NT2/D1 (cell line): ENCODE results near the gene LSM14A.

Experiments
- SUZ12 ChIP-seq: IDR thresholded peaks from 2 replicates; pipeline ENCODE4 v1.6.1; 2011; ENCODE audit not compliant: insufficient read length, insufficient read depth; ENCODE audit errors: extremely low read depth
- YY1 ChIP-seq: IDR thresholded peaks from 2 replicates; pipeline ENCODE4 v1.6.1; 2011; ENCODE audit not compliant: insufficient read length, insufficient read depth

DNA sequence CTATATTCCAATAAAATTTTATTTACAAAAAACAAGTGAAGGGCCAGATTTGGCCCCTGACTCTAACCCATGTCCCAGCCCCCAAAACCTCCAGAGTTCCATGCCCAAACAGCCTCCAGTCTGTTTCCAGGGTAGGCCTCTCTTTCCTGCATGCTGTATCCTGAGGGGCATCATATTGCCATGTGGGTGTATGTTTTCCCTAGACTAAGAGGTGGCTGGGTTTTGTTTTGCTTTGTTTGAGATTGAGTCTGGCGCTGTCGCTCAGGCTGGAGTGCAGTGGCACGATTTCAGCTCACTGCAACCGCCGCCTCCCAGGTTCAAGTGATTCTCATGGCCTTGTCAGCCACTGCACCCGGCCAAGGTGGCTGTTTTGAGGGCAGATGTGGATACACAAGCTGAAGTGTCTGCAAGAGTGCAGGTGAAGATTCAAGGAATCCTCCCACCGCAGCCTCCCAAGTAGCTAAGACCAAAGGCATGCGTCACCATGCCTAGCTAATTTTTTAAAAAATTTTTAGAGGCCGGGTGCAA is 23.6 kb upstream of the LSM14A start:
- TF ChIP-seq SUZ12 (no peak), YY1 (no peak)
